NCI-H187 treated with DMSO at 0.1 percent for 48 hours (cell line): Measurements from ENCODE around the gene TCEA3.

Source experiments
- DNase-seq: peaks from one replicate; lab custom pipeline; 2025; lab: John Stamatoyannopoulos, UW

Gene TCEA3

GRCh38 chr1:23421343-23421742 is 3.2 kb downstream of the TCEA3 start:
- DNase-seq = no peak

- no peak for DNase-seq
Measured at GRCh38 chr1:23420778-23421177, 3.8 kb downstream of the TCEA3 start.

DNA sequence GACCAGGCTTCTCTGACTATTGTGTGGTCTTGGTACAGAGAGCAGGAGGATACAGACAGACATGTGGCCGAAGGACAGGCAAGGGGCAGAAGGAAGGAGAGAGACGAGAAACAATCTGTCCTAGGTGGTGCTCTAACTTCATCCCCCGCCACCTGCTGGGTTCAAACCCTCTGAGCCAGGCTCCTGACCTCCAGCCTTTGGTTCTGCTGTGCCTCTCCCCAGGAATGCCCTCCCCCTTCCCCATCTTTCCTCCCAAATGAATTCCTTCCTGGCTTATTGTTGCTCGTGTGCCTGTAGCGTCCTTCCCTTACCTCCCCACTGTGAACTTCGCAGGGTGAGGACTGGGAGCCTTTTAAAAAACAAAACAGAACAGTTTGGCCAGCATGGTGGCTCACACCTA is 5.4 kb downstream of the TCEA3 start:
- no peak for DNase-seq

- DNase-seq = no peak
Measured at GRCh38 chr1:23417570-23417969, 7.0 kb downstream of the TCEA3 start.

- no peak for DNase-seq
Measured at GRCh38 chr1:23416964-23417363, 7.6 kb downstream of the TCEA3 start.

- DNase-seq = no peak
Measured at GRCh38 chr1:23408797-23409290, 15.7 kb downstream of the TCEA3 start.

- DNase-seq = no peak
Measured at GRCh38 chr1:23407016-23407630, 17.4 kb downstream of the TCEA3 start.

GRCh38 chr1:23405946-23406345 is 18.6 kb downstream of the TCEA3 start:
- DNase-seq = no peak

DNA sequence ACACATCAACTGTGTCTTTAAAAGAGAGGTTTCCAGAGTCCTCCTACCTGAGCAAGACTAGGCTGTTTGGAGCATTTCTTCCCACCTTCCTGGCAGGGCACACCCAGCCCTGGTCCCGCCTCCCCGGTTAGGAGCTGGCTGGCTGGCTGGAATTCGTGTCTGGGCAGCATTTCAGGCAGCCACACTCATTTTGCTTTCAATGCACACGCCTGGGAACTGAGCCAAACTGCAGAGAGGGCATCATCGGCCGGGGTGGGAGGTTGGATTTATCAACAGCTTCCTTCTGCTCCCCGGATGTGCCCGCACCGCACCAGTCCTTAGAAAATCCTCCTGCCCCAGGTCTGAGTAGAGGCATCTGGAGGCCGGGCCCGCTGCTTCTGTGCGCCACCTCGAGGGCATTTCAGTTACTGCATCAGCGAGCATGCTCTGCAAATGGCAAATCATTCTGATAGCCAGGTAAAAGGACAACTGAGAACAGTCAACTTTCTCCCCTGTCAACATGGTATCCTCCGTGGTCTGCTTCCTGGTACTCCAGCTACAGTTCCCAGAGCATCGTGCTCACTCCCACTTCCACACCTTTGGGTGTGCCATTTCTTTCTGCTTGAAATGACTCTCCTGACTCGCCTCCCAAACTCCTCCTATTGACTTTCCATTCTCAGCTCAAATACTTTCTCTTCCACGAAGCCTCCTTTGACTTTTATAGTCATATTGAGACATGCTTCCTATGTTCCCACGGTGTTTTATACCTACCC is 20.6 kb downstream of the TCEA3 start:
- DNase-seq = peak; percentile 59

- no peak for DNase-seq
Measured at GRCh38 chr1:23403355-23403734, 21.2 kb downstream of the TCEA3 start.

DNA sequence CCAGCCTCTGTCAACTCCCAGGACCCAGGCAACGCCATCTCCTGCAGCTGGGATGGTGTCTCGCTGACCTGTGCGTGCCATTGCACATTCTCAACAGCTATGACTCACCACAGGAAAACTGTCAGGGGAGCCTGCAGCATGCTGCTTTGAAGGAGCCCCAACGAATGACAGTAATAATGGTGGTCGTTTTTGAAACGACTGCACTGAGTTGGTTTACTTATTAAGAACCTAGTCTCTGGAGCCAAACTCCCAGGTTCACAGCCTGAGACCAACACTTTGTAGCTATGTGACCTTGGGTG is 21.6 kb downstream of the TCEA3 start:
- DNase-seq = no peak

DNA sequence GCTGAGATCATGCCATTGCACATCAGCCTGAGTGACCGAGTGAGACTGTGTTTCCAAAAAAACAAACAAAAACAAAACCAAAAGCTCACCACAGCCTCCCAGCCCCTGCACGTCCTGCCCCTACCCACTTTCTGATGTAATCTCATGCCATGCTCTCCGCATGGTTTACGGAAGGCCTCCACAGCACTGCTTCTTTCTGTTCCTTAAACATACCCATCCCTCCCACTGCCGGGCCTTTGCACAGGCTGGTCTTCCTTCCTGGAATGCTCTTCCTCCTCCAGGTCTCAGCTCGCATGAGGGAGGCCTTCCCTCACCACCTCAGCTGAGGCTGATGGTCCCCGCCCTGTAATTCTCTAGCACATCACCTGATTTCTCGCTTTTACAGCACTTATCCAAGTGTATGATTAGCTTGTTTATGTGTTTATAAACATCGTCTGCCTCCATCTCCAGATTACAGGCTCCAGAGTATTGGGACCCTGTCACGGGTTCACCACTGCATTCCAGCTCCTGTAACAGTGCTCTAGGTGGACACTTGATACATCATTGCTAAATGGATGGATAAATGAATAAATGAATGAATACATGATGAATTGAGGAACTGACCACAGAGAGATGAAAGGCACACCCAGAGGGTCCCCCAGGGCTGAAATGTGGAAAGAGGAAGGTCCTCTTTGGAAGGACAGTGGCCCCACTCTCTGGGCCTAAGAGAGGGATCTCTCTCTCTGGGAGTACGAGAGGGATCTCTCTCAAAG is 22.1 kb downstream of the TCEA3 start:
- DNase-seq = no peak

DNA sequence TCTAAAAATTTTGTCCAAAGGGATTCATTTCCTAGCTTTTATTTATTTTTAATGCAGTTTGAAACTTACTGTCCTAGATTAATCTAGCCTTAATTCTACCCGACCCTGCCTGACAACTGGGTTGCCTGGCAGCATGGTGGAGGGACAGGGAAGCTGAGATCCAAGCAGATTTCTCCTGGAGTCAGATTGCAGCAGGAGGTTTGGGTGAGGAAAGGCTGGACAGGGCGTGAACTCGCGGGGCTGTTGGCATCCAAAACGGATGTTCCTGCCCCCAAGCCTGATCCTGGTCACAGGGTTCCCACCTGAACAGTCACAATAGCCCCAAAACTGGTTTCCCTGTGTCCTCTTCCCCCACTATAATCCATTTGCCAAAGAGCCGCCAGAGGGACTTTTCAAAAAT is 23.2 kb downstream of the TCEA3 start:
- no peak for DNase-seq

DNA sequence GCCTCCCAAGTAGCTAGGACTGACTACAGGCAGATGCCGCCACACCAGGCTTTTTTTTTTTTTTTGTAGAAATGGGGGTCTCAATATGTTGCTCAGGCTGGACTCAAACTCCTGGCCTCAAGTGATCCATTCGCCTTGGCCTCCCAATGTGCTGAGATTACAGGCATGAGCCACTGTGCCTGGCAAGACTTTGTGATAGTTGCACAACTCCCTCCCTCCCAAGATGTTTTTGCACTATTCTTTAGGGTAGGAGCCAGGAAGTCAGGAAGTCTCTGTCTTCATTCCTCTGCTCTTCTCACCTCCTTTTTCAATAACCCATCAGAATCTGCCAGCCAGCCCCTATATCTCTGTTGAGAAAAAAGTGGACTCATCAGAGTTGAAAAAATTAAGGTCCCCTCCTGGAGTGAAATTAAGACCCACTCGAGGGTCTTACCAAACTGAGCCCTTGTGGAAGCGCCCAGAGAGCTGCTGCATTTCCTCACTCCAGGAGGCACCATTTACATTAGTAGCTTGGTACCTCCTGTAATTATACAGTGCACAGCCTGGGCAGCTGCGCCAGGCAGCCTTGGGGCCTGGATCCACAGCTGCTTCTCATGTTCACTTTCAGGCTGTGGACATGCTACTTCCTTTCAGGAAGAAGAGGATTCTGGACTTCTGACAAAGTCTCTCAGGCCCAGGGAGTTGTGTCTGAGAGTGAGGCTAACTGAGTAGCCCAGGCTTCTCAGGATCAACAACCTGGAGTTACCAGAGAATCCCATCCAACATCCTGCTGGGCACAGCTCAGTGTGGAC is 24.0 kb downstream of the TCEA3 start:
- DNase-seq = no peak

- DNase-seq = no peak
Measured at GRCh38 chr1:23399229-23399628, 25.3 kb downstream of the TCEA3 start.

DNA sequence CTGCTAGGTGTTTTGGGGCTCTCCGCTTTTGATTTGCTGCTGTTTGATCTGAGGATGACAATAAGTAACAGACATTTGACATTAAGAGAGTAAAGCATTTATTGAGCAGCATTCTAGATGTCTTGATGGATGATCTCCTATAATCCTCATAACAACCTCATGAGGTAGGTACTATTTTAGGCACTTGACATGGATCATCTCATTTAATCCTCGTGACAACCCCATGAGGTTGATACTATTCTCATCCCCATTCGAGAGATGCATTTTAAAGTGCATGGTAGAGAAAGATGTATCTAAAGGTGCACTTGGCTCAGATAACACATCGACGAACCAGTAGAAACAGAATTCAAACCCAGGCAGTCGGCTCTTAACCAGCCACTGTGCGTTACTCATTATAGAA is 26.6 kb downstream of the TCEA3 start:
- DNase-seq = no peak

- no peak for DNase-seq
Measured at GRCh38 chr1:23396380-23396779, 28.2 kb downstream of the TCEA3 start.

DNA sequence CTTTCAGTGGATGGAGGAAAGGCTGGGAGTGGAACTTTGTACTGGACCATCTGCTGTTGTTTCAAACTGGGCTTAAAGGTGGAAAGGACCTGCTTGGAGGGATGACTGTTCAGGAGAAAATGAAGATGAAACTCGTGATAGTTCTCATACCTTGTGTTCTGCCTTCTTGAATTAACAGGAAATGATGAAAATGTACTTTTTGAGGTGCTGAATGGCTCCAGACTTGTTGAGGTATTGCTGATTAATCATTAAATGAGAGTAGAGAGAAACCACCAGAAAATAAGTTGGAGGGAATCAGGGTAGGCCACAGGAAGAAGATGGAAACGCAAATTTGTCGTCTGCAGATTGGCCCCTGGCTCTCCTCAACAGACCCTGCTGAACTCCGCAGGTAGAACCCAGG is 28.7 kb downstream of the TCEA3 start:
- no peak for DNase-seq

GRCh38 chr1:23395154-23395724 is 29.3 kb downstream of the TCEA3 start:
- no peak for DNase-seq

DNA sequence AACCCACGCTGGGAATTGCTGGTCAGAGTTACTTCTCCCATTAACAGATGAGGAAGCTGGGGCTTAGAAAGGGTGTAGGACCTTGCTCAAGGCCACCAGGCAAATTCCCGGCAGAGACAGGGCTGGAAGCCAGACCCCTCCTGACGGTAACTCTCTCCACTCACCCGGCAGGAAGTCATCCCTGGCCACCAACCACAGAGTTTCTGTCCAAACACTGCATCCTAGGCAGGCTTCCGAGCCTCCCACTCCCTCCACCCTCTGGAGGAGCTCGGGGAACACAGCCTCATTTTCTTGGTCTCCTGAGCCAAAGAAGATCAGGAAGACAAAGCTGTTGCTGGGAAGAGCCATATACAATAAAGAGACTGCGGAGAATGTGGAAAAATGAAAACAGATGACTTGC is 29.9 kb downstream of the TCEA3 start:
- no peak for DNase-seq

DNA sequence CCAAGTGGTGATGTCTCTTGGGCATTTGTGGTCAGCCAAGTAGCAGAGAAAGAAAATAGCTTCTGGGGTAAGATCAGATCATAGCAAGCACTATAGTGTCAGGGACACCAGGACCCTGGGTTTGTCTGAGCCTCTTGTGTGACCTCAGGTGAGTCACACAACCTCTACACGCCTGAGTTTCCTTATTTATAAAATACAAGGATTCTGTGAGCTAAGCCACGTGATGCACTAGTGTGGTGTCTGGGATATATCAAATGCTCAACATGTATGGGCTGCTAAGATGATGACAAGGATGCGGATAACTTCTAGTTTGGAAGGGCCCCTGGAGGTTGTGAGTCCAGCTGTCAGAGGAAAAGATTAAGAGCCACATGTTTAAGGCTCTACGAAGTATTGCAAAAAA is 30.4 kb downstream of the TCEA3 start:
- DNase-seq = no peak

GRCh38 chr1:23393706-23394105 is 30.8 kb downstream of the TCEA3 start:
- no peak for DNase-seq
